OCI-LY7 (cell line): ENCODE data around the gene GADD45A. TPM values are rescaled to one million over a fixed set of nuclear protein-coding genes. Genes with fewer than 3 reads are reported as not detected.

Experiments used
- BruUV-seq: library from RNA; stranded (reverse); fragments of 400-500 nt; replicated peaks from 2 replicates; lab custom pipeline; 2021; lab: Mats Ljungman, UMichigan
- CTCF ChIA-PET: fragments of 300-600 bp; sonication (Branson Sonifier 250); formaldehyde crosslinking; loops from one replicate; lab custom pipeline; 2022; ENCODE audit warnings: antibody characterized with exemption; ENCODE audit not compliant: unreplicated experiment; lab: Charles Lee
- POLR2A ChIA-PET: fragments of 300-600 bp; sonication (Branson Sonifier 250); formaldehyde crosslinking; loops from one replicate; lab custom pipeline; 2022; ENCODE audit warnings: antibody characterized with exemption; lab: Charles Lee
- DNase-seq: peaks from one replicate; pipeline ENCODE4 v3.0.0-alpha.2; 2015; ENCODE audit warnings: low spot score
- H2AFZ ChIP-seq: fragments of 200-600 bp; sonication (generic), shearing (Covaris generic); 2 replicates; pipeline ENCODE4 v1.6.1; 2014; ENCODE audit warnings: mild to moderate bottlenecking, antibody characterized with exemption, low read length, moderate library complexity
- H3K27ac ChIP-seq: fragments of 200-600 bp; sonication (generic); 2 replicates; pipeline ENCODE4 v1.5.1; 2014; ENCODE audit warnings: mixed run types, low read depth, mild to moderate bottlenecking, moderate library complexity, low read length, inconsistent platforms; ENCODE audit not compliant: poor library complexity, severe bottlenecking
- H3K36me3 ChIP-seq: fragments of 200-600 bp; sonication (generic); 2 replicates; pipeline ENCODE4 v1.6.1; 2014; ENCODE audit warnings: mild to moderate bottlenecking, antibody characterized with exemption, low read length, moderate library complexity, mixed read lengths; ENCODE audit not compliant: insufficient read depth
- H3K4me1 ChIP-seq: fragments of 200-600 bp; sonication (generic); 2 replicates; pipeline ENCODE4 v1.5.1; 2014; ENCODE audit warnings: mild to moderate bottlenecking, low read length; ENCODE audit not compliant: insufficient read depth, poor library complexity, severe bottlenecking
- H3K4me2 ChIP-seq: fragments of 200-600 bp; sonication (generic); 2 replicates; pipeline ENCODE4 v1.6.1; 2014; ENCODE audit warnings: mild to moderate bottlenecking, low read length
- H3K4me3 ChIP-seq: fragments of 200-600 bp; sonication (generic); 2 replicates; pipeline ENCODE4 v1.5.1; 2014; ENCODE audit warnings: mild to moderate bottlenecking, low read depth, low read length; ENCODE audit not compliant: poor library complexity, severe bottlenecking
- H3K79me2 ChIP-seq: fragments of 200-600 bp; sonication (generic); 2 replicates; pipeline ENCODE4 v1.6.1; 2016; ENCODE audit warnings: low read depth, mild to moderate bottlenecking, low read length, moderate library complexity, mixed read lengths; ENCODE audit not compliant: insufficient read depth
- H3K9me2 ChIP-seq: fragments of 200-600 bp; sonication (generic); 2 replicates; pipeline ENCODE4 v1.6.1; 2016; ENCODE audit warnings: mild to moderate bottlenecking, low read length, mixed read lengths; ENCODE audit not compliant: insufficient read depth
- H3K9me3 ChIP-seq: fragments of 200-600 bp; sonication (generic); 2 replicates; pipeline ENCODE4 v1.6.1; 2014; ENCODE audit warnings: mild to moderate bottlenecking, mixed run types, low read length, mixed read lengths
- H4K20me1 ChIP-seq: fragments of 200-600 bp; sonication (generic); 2 replicates; pipeline ENCODE4 v1.6.1; 2014; ENCODE audit warnings: mild to moderate bottlenecking, antibody characterized with exemption, low read length, moderate library complexity, mixed read lengths; ENCODE audit not compliant: insufficient read depth
- CTCF ChIP-seq: fragments of 200-600 bp; sonication (generic); conservative IDR thresholded peaks from 2 replicates; pipeline ENCODE4 v1.5.1; 2014; ENCODE audit warnings: mild to moderate bottlenecking, antibody characterized with exemption, low read length, moderate library complexity, mixed read lengths
- EZH2phosphoT487 ChIP-seq: fragments of 200-600 bp; sonication (generic); IDR thresholded peaks from 2 replicates; pipeline ENCODE4 v1.6.1; 2018; ENCODE audit warnings: low read depth, borderline replicate concordance, mild to moderate bottlenecking, mixed run types, antibody characterized with exemption, low read length, moderate library complexity, mixed read lengths
- intact Hi-C: fragments of 100-400 bp; cut with micrococcal nuclease; formaldehyde crosslinking; loops from one replicate; pipeline ENCODE4 v1.10.0; 2022; ENCODE audit not compliant: unreplicated experiment
- total RNA-seq, 2 experiments: library from RNA; depleted of rRNA in 1 of 2; stranded (reverse); fragments of >200 nt in 1 of 2; shearing (Covaris generic) in 1 of 2; gene quantifications; 2 replicates each; pipeline ENCODE4 v1.2.3, GENCODE V29; 2014 to 2022

Gene GADD45A
- total RNA-seq, 2 experiments from 2014 or later, result 46.8 to 48.6 TPM

GRCh38 chr1:67647036-67647798 is 37.8 kb upstream of the GADD45A start:
- Histone ChIP-seq H3K79me2 (no peaks in the 10 kb centered on the region), H3K9me3 (no peaks in the 10 kb centered on the region), H3K9me2 (no peaks in the 10 kb centered on the region), H2AFZ (no peak overlapping the region), H3K4me3 (no peak overlapping the region), H4K20me1 (no peaks in the 10 kb centered on the region), H3K4me1 (no peaks in the 10 kb centered on the region), H3K4me2 (no peak overlapping the region), H3K27ac (no peak overlapping the region), H3K36me3 (no peaks in the 10 kb centered on the region)
- DNase-seq, result no peak
- intact Hi-C loops, result no loop called here
- ChIA-PET CTCF (no interaction called here), POLR2A (interaction anchor here (0.6 to 0.7 kb wide), 2 partner anchors 440 to 1887 kb away, joined by 3 to 4 read pairs; no protein-coding TSS in a partner anchor)
- TF ChIP-seq EZH2phosphoT487, result no peak
- TF ChIP-seq CTCF, result no peak
- BruUV-seq, result no TSS peak

GRCh38 chr1:67647814-67648358 is 37.1 kb upstream of the GADD45A start:
- Histone ChIP-seq H3K9me3 (no peaks in the 10 kb centered on the region), H3K4me3 (no peak overlapping the region), H3K36me3 (no peaks in the 10 kb centered on the region), H3K27ac (no peak overlapping the region), H4K20me1 (no peaks in the 10 kb centered on the region), H3K4me2 (no peak overlapping the region), H3K4me1 (no peaks in the 10 kb centered on the region), H2AFZ (no peak overlapping the region), H3K79me2 (no peaks in the 10 kb centered on the region), H3K9me2 (no peaks in the 10 kb centered on the region)
- no TSS peak for BruUV-seq
- ChIA-PET CTCF (no interaction called here), POLR2A (interaction anchor here (0.6 to 0.7 kb wide), 2 partner anchors 441 to 1888 kb away, joined by 3 to 4 read pairs; no protein-coding TSS in a partner anchor)
- no peak for TF ChIP-seq EZH2phosphoT487
- no peak for TF ChIP-seq CTCF
- intact Hi-C loops, result no loop called here
- DNase-seq, result no peak
